ENCODE measurements around the gene GLIS1.
"Not testable (repeated sequence)": the region's sequence is repeated elsewhere in the genome, so short reads cannot be mapped to it uniquely, and the experiment has no call there.

Gene GLIS1

DNA sequence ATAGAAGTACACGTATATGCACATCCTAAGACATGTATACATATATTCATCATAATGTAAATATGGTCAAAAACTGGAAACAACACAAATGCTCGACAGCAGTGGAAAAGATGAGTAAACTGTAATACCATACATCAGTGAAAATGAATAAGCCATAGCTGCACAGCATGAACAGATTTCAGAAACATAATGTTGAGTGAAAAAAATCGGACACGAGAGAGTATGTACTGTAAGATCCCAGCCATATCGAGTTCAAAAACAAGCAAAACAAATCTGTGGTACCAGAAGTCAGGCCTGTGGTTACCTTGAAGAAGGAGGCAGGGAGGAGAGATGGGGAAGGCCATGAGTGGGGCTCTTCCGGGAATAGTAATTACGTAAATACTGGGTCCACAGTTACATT, 90.4 kb downstream of the GLIS1 start:
- DNase-seq: no peak

DNA sequence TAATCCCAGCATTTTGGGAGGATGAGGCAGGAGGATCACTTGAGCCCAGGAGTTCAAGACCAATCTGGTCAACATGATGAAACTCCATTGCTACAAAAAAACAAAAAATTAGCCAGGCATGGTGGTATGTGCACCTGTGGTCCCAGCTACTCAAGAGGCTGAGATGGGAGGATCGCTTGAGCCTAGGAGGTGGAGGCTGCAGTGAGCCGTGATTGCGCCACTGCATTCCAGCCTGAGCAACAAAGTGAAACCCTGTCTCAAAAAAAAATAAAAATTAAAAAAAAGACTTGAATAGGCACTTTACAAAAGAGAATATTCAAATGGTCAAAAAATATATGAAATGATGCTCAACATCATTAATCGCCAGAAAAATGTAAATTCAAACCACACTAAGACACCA, 91.0 kb downstream of the GLIS1 start:
- not testable (repeated sequence) for DNase-seq

DNA sequence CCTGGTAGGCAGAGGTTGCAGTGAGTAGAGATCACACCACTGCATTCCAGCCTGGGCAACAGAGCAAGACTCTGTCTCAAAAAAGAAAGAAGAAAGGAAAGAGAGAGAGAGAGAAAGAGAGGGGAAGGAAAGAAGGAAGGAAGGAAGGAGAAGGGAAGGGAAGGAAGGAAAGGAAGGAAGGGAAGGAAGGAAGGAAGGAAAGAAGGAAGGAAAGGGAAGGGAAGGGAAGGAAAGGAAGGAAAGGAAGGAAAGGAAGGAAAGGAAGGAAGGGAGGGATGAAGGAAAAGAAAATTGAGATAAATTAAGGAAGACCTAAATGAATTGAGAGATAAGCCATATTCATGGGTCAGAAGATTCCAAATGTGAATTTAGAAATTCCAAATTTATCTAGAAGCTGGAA, 92.2 kb downstream of the GLIS1 start:
- no peak for DNase-seq

DNA sequence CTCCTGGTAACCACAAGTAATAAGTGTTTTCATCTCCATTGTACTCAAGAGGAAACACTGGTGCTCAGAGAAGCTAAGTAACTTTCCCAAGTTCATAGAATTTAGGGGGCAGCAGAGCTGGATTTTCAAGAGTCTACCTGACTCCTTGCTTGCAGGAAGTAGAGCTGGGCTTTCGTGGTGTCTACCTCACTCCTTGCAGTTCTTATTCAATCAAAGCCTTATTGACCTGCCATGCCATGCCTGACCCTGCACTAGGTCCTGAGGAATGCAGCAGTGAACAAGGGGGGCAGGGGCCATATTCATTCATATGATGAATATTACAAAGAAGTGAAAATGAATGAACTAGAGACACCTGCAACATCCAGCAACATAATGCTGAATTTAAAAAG, 93.3 kb downstream of the GLIS1 start:
- no peak for DNase-seq

DNA sequence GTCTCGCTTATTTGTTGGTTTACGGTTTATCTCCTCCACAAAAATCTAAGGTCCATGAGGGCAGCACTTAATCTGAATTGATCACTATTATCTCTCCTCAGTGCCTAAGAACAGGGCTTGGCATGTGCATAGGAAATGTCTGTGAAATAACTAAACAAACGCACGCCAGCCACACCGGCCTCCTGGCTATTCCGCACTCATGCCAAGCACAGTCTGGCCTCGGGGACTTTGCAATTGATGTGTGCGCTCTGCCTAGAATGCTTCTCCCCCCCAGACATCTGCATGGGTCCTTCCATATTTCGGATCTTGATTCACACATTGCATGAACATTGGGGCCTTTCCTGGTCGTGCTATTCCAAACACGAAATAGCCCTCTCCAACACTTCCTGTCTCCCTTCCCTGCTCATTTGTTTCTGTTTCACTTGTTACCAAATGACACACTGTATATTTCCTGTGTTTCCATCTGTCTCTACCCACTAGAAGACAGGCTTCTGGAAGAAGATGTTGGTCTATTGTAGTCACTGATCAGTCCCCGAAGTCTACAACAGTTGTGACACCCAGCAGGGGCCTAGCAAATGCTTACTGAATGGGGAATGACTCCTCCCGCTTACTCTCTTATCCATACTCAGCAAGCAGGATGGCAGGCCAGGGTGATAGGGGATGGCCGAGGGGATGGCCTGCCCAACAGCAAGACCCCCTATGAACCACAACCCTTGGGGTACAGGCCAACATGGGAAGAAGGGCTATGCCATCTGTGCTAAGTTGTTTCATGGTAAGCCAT, 93.9 kb downstream of the GLIS1 start:
- DNase-seq: no peak

DNA sequence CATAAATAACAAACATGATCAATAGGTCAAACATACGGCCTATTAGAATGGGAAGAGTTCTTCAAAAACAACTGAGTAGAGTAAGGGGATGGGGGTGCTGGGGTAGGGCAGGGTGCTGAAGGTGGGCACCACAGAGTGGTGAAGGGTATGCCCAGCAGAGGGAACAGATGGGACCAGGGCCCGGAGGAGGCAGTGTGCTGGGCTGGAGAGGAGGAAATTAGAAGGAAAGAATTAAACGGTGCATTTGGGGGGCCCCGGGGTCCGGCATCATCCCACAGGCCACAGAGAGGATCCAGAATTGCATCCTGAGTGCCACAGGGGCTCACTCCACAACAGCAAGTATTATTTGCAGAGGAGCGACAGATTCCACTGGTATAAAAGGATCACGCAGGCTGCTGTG, 94.5 kb downstream of the GLIS1 start:
- no peak for DNase-seq

DNA sequence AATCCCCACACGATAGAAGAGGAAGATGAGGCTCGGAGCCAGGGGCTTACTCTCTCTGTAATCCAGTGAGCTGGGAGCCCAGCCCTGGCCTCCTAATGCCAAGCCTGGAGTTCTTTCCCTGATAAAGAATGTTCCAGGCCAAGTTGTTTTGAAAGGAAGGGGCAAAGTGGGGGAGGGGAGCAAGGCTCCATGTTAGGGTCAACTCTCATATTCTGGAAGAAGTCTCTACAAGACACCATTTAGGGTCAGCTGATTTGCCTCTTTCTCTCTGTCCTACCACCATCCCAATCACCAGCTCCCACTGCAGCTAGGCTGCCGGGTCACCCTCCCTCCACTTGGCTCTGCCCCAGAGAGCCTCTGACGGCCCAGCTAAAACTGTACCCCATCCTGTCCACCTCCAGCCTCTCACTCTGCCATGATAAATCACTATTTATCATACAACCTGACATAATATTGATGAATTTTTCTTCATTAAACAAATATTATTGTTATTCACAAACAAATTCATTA, 95.0 kb downstream of the GLIS1 start:
- DNase-seq: no peak

DNA sequence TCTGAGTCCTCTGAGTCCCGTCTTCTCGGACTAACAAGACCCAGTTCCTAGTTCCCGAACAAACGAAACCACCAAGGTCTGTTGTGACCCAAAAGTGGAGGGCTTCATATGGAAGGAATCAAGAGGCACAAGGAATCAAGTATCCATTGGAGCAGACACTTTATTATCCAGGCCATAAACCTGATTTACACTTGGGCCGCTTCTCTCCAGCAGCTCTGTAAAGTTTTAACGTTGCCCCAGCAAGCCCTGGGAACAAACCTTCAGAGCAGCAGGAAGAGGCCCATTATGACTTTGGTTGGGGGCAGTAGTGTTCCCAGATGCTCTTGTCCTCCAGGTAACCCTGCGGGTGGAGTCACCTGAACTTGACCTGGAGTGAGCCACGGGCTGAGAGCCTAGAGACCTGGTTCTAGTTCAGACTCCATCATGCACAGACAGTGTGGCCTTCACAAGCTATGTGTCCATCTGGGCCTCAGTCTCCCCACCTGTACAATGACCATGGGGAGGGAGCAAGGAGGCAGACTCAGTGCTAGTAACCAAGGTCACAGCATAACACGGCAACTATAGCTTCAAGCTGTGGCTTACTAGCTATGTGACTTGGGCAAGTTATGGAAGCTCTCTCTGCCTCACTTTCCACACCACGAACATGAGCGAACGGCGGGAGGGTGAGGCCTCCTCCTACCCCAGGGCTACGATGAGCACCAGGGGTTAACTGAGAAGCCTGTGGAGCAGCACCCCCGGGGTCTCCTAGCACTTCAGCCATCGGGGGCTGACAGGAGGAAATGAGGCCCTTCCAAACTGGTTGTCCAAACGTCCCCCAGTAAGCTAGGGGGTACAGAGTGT, 95.7 kb downstream of the GLIS1 start:
- no peak for DNase-seq

DNA sequence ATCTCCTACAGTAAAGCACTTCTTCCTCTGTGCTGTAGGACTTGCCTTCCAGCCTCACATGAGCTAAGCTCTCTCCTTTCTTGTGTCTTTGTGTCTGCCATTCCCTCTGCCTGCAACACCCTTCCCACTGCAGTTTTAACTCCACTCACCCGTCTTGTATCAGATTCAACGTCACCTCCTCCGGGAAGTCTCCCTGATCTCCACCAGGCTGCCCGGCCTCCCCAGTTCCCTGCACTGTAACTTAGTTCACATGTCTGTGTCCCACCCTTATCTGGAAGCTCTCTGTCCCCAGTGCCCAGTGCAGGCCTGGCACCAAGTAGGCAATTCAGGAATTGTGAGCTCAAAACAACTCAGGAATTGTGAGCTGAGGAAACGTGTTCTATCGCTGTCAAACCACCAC, 96.4 kb downstream of the GLIS1 start:
- DNase-seq: no peak

DNA sequence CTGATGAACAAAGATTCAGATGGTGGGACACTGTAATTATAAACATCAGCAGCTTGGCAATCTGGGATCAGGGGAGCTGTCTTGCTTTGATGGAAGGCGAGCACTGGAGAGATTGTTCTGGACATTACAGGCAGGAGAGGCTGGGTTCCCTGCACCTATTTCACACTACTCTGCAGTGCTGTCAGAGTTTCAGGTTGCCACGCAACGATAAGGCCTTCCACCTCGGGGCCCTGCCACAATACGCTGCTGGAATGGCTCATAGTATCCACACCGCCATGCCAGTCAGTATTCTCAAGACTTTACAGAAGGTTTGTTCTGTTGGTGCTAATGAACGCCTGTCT, 96.8 kb downstream of the GLIS1 start:
- no peak for DNase-seq

DNA sequence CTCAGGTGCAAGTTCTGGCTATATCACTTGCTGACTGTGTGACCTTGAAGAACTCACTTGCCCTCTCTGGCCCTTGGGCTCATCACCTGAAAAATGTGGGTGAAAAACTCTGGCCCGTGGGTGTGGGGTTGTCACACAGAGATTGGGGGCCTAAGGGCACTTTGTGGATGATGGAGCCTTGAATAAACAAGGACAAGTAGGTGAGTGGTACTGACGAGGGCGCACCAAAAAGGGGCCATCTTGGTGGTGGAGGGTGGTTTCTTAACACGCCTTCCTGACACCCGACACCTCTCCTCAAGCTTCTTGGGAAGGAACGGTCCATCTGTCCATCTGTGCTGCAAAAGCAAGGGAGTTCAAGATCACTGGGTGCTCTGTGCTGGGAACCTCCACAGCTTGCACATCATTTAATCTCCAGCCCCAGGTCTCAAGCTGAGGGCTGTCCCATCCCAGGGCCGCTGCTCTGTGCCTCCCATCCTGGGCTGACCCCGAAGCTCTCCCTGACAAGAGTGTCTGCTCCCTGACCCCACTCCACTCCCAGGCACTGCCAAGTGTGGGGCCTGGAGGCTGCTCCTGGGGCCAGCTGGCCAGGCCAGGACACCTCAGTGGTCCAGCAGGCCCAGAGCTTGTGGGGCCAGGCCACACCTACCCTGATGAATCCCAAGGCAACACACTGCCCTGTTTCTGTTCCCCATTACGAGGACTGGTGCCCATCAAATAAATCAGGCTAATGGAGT, 97.3 kb downstream of the GLIS1 start:
- no peak for DNase-seq

DNA sequence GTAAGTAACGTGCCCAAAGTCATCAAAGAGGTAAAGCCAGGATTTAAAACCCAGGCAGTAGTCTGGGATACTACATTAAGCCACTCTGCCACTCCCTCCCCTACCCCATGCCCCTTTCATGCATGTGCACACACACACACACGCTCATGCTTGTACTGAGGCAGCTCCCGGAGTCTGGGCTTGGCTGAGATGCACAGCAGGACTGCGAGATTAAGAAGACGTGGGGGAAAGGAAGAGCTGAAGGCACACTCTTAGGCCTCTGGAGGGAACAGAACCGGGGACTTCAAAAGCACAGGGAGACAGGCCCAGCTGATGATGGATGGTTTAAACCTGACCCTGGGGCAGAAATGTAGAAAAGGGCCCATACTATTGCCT, 98.3 kb downstream of the GLIS1 start:
- DNase-seq: no peak

DNA sequence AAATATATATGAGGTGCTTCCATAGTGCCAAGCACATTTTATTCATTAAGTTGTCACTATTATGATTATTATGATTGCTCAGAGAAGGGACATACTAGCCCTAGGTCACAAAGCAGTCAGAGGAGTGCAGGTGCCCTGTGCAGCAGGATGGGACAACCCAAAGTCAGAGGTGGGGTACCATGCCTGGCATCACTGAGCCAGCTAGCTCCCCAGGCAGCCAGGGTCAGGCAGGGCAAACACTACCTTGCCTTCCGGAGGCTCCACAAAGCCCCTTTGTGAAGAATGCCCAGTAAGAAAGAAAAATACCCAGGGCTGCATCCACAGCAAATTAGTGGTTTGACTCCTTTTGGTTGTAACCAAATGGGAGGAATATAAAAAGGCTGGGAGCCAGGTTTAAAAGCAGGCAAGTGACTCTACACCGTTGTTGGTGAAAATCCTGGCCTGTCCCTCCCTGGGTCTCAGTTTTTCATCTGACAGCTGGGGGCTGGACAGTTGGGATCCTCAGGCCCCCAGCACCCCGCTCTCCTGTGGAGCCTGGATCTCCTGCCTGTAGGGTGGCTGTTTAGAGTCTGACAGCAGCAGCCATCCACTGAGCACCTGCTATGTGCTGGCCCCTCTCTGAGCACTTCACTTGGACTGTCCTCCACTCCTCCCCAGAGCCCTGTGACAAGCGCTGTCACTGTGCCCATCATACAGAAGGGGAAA, 98.8 kb downstream of the GLIS1 start:
- DNase-seq: no peak

DNA sequence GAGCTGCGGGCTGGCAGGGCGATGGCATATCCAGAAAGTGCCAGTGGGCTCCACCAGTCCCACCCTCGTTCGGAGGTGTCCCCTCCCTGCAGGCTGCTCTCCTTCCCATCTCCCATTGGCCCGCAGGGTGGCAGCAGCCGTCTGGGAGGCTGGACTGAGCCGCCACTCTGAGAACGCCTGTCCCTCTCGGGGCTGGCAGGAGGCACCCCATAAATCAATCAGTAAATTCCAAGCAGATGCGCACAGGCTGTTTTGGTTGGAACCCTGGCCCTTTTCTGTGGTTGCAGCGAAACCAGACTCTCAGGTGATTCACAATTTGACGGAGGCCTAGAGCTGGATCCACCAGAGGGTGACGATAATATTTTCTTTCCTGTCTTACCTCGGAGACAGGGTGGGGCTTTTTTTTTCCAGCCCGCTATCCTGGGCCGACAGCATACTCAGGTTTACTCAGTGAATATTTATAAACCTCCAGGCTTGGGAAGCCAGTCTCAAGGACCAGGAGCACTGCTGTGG, 99.7 kb downstream of the GLIS1 start:
- no peak for DNase-seq

DNA sequence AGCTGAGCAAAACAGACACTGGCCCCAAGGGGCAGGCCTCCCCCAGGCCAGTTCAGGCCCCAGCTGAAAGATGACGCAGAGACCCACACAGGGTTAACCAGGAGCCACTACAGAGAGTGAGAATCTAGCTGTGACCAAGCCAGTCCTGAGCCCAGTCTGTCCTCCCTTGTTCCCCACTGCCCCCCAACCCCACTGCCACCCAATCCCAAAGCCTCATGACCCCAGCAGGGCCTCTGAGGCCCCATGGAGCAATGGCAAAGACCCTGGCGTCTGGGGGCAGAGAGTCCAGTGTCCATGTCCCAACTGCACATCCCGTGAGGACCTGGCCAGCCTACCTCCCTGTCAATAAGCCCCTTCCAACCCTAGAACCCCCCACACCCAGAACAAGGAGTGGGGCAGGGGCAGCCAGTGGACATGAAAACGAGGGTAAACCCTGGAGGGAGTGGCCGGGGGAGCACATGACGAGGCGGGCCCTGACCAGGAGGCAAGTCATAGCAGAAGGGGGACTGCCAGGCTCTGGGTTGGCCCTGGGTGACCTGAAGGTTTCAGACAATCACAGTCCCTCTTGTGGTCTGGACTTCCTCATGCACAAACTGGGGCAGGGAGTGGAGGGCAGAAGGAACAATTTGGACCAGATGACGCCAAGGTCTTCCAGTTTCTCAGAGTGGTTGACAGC, 100.5 kb downstream of the GLIS1 start:
- DNase-seq: no peak

DNA sequence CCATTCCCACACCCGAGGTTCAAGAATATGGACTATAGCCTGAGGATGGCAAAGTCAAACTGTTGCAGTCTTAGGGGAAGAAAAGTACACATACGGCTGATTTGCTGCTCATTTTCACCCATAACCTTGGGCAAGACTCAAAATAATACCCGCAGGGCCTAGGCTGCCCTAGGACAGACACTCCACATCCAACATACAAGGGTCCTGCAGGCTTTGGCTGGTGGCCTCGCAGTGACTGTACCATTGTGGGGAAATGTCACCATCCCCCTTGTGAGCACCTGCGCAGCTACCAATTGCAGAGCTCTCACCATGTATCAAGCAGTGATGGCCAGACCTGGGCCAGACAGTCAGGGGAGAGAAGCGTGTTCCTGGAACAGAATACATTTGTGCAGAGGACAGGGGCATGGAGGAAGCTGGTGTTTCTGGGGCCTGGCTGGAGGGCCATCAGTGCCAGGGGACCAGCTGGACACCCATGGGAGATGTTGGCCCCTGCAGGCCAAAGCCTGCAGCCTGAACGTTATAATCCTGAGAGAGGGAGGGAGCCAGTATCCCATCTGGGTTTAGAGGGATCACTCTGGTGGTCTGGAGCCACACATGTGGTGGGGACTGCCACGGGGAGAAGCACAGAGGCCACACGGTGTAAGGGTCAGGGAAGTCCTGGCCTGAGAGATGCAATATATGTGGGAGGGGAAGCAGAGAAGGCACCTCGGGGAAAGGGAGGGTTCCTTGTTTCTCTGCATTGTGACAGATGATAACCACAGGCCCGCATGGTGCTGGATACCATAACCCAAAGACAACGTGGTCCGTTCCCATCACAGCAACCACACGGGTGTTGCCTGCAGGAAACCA, 101.2 kb downstream of the GLIS1 start:
- DNase-seq: no peak

DNA sequence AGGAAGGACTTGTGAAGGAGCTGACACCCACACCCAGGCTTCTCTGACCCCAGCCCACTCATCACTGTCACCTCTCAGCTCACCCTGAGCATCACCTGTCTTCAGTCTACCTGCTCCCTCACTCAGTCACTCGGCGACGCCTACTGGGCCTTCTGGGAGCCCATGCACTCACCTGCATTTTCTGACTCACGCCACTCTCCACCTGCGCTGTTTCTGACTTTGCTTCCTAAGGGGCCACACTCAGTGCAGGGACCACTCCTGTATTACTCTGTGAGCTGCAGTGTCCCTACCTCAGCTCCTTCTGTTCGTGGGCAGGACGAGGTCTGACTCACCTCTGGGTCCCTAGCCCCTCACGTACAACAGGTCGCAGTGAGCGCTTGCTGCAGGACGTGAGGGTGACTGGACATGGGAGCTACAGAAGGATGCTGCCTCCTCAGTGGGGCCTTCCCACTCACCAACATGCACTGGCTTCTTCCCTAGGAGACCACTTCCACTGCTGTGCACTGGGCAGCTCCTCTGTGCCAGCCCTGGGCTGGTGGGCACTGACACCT, 102.3 kb downstream of the GLIS1 start:
- no peak for DNase-seq

DNA sequence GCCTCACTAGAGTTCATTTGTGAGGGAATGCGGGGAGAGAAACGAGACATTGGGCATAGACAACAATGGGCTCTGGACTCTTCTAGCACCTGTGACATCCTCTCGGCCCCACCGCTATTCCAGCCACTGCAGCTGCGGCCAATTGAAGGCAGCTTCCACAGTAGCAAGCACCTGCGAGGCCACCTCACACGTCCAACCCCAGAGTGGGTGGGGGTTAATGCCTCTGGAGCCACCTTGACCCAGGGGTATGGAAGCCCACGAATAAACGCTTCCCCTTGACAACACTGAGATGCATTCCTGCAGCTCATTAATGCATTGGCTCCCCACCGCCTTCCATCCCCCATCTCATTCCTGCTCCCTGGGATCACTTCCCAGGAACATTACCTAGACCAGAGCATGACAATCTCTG, 104.4 kb downstream of the GLIS1 start:
- DNase-seq: no peak

DNA sequence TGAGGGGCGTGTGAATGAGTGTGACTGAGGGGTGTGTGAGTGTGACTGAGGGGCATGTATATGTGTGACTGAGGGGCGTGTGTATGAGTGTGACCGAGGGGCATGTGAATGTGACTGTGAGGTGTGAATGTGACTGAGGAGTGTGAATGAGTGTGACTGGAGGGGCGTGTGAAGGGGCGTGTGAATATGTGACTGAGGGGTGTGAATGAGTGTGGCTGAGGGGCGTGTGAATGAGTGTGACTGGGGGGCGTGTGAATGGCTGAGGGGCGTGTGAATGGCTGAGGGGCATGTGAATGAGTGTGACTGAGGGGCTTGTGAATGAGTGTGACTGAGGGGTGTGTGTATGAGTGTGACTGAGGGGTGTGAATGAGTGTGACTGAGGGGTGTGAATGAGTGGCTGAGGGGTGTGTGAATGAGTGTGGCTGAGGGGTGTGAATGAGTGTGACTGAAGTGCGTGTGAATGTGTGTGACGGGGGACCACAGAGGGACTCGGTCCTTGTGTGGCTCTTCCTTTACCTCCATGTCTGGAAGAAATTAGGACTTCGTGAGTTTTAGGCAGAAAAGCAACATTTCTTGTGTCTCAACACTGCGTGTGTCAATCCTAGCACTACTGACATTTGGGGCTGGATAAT, 105.8 kb downstream of the GLIS1 start:
- no peak for DNase-seq

DNA sequence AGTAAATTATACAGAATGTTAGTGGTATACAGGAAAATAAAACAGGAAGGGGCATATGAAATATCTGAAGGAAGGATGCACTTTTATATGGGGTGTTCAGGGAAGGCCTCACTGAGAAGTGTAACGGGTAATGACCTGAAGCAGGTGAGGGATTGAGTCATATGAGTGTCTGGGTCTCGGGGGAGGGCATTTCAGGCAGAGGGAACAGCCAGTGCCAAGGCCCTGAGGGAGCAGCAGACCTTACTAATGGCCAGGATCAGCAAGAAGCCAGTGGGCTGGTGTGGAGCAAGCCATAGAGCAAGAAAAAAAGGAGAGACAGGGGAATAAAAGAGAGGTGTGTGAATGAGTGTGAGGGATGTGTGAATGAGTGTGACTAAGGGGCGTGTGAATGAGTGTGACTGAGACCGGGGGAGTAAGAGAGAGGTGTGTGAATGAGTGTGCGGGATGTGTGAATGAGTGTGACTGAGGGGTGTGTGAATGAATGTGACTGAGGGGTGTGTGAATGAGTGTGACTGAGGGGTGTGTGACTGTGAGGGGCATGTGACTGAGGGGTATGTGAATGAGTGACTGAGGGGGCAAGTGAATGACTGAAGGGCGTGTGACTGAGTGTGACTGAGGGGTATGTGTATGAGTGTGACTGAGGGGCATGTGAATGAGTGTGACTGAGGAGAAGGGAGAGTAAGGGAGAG, 107.2 kb downstream of the GLIS1 start:
- DNase-seq: no peak
